ENCODE results near the gene DYSF. TPM values are rescaled to one million over a fixed set of nuclear protein-coding genes. Genes with fewer than 3 reads are reported as not detected.

The DYSF gene
- total RNA-seq, 1 experiment from 2014 or later: 0.89 TPM

DNA sequence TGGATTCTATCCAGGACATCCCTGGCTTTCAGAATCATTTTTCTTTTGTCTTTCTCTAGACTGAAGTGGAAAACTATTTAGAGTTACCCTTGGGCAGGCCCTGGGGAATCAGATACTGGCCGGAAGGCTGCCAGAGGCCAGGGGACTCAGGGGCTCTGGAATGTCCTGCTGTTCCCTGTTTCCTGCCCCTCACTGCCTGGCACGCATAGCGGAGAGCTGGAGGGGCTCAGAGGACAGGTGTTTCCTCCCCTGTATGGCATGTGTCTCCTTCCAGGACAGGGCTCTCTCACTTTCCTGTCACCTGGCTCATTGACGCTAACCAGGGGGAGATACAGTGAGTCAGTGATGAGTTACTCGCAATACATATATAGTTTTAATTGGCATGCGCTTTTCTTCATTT, 38.8 kb downstream of the DYSF start:
- H3K4me2 ChIP-seq (ENCODE audit: low read length): no peak overlapping the region
- no peaks in the 10 kb centered on the region for H3K9me2 ChIP-seq (ENCODE audit: insufficient read depth)
- no peaks in the 10 kb centered on the region for H3K79me2 ChIP-seq (ENCODE audit: insufficient read depth, low read length)
- DNase-seq (ENCODE audit: low read depth, low spot score) (no peak), ATAC-seq (no peak)
- peaks cover 23 to 34% of the 10 kb centered on the region in 2 experiments for H3K4me1 ChIP-seq (ENCODE audit: control insufficient read depth in 1 of 2, insufficient read depth in 2 of 2, low read length in 2 of 2)
- RAD21 ChIA-PET (ENCODE audit: low non-redundant PET in 1 of 2, low total read pairs in 2 of 2, uncharacterized antibody in 2 of 2, unreplicated experiment in 2 of 2): no interaction called here
- H3K27ac ChIP-seq (ENCODE audit: low read depth, low read length): no peak overlapping the region
- POLR2A ChIA-PET: no interaction called here
- H3K36me3 ChIP-seq (ENCODE audit: control insufficient read depth in 1 of 2, insufficient read depth in 2 of 2, low read length in 2 of 2): no peaks in the 10 kb centered on the region
- intact Hi-C loops (cut with micrococcal nuclease): no loop called here
- CTCF ChIA-PET: no interaction called here
- H3K9me3 ChIP-seq (ENCODE audit: control insufficient read depth in 1 of 2, insufficient read depth in 1 of 2, low read depth in 1 of 2, low read length in 2 of 2): no peaks in the 10 kb centered on the region
- H3K27me3 ChIP-seq (ENCODE audit: insufficient read depth, low read length): no peaks in the 10 kb centered on the region
- BruUV-seq (replicated peaks): no TSS peak
- H3K9ac ChIP-seq (ENCODE audit: low read length): no peak overlapping the region
- H4K20me1 ChIP-seq (ENCODE audit: insufficient read depth): no peaks in the 10 kb centered on the region
- no peak overlapping the region for H3K4me3 ChIP-seq (replicated peaks in 1 of 2; ENCODE audit: low read depth in 1 of 2, low read length in 2 of 2)
- H2AFZ ChIP-seq (ENCODE audit: low read depth, low read length, poor library complexity, severe bottlenecking): no peak overlapping the region
- no peak for TF ChIP-seq CEBPB (IDR thresholded peaks at IDR 0.05; ENCODE audit: low read depth)
- TF ChIP-seq ZFX (IDR thresholded peaks at IDR 0.05): no peak
- no peak for TF ChIP-seq EZH2phosphoT487 (IDR thresholded peaks at IDR 0.05; ENCODE audit: borderline replicate concordance)
- no peak for TF ChIP-seq RAD21 (IDR thresholded peaks at IDR 0.05; ENCODE audit: low read depth)
- no peak for TF ChIP-seq YY1 (IDR thresholded peaks at IDR 0.05; ENCODE audit: extremely low read depth, insufficient replicate concordance, low read depth, low read length)
- TF ChIP-seq, protein P1, sequence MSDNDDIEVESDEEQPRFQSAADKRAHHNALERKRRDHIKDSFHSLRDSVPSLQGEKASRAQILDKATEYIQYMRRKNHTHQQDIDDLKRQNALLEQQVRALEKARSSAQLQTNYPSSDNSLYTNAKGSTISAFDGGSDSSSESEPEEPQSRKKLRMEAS (IDR thresholded peaks at IDR 0.05): no peak
- TF ChIP-seq TCF7L2 (IDR thresholded peaks at IDR 0.05; ENCODE audit: borderline replicate concordance, extremely low read depth, insufficient read depth, insufficient read length): no peak
- no peak for TF ChIP-seq EGR1 (IDR thresholded peaks at IDR 0.05; ENCODE audit: low read depth)
- no peak for TF ChIP-seq SIN3A (IDR thresholded peaks at IDR 0.05; ENCODE audit: low read depth)
- TF ChIP-seq, protein P2, sequence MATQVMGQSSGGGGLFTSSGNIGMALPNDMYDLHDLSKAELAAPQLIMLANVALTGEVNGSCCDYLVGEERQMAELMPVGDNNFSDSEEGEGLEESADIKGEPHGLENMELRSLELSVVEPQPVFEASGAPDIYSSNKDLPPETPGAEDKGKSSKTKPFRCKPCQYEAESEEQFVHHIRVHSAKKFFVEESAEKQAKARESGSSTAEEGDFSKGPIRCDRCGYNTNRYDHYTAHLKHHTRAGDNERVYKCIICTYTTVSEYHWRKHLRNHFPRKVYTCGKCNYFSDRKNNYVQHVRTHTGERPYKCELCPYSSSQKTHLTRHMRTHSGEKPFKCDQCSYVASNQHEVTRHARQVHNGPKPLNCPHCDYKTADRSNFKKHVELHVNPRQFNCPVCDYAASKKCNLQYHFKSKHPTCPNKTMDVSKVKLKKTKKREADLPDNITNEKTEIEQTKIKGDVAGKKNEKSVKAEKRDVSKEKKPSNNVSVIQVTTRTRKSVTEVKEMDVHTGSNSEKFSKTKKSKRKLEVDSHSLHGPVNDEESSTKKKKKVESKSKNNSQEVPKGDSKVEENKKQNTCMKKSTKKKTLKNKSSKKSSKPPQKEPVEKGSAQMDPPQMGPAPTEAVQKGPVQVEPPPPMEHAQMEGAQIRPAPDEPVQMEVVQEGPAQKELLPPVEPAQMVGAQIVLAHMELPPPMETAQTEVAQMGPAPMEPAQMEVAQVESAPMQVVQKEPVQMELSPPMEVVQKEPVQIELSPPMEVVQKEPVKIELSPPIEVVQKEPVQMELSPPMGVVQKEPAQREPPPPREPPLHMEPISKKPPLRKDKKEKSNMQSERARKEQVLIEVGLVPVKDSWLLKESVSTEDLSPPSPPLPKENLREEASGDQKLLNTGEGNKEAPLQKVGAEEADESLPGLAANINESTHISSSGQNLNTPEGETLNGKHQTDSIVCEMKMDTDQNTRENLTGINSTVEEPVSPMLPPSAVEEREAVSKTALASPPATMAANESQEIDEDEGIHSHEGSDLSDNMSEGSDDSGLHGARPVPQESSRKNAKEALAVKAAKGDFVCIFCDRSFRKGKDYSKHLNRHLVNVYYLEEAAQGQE (IDR thresholded peaks at IDR 0.05; ENCODE audit: low read depth): no peak
- no peak for TF ChIP-seq CBX3 (IDR thresholded peaks at IDR 0.05; ENCODE audit: low read depth)
- TF ChIP-seq ELF1 (IDR thresholded peaks at IDR 0.05; ENCODE audit: borderline replicate concordance, low read depth): no peak
- TF ChIP-seq POLR2AphosphoS5 (IDR thresholded peaks at IDR 0.05; ENCODE audit: low read depth, low read length): no peak
- TF ChIP-seq, protein P3, sequence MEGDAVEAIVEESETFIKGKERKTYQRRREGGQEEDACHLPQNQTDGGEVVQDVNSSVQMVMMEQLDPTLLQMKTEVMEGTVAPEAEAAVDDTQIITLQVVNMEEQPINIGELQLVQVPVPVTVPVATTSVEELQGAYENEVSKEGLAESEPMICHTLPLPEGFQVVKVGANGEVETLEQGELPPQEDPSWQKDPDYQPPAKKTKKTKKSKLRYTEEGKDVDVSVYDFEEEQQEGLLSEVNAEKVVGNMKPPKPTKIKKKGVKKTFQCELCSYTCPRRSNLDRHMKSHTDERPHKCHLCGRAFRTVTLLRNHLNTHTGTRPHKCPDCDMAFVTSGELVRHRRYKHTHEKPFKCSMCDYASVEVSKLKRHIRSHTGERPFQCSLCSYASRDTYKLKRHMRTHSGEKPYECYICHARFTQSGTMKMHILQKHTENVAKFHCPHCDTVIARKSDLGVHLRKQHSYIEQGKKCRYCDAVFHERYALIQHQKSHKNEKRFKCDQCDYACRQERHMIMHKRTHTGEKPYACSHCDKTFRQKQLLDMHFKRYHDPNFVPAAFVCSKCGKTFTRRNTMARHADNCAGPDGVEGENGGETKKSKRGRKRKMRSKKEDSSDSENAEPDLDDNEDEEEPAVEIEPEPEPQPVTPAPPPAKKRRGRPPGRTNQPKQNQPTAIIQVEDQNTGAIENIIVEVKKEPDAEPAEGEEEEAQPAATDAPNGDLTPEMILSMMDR (IDR thresholded peaks at IDR 0.05 in 2 of 3, conservative IDR thresholded peaks at IDR 0.05 in 1 of 3; ENCODE audit: borderline replicate concordance in 1 of 3, insufficient read depth in 1 of 3, low read depth in 2 of 3, low read length in 2 of 3): no peak
- TF ChIP-seq SP1 (IDR thresholded peaks at IDR 0.05; ENCODE audit: low read depth): no peak
- TF ChIP-seq, protein P4, sequence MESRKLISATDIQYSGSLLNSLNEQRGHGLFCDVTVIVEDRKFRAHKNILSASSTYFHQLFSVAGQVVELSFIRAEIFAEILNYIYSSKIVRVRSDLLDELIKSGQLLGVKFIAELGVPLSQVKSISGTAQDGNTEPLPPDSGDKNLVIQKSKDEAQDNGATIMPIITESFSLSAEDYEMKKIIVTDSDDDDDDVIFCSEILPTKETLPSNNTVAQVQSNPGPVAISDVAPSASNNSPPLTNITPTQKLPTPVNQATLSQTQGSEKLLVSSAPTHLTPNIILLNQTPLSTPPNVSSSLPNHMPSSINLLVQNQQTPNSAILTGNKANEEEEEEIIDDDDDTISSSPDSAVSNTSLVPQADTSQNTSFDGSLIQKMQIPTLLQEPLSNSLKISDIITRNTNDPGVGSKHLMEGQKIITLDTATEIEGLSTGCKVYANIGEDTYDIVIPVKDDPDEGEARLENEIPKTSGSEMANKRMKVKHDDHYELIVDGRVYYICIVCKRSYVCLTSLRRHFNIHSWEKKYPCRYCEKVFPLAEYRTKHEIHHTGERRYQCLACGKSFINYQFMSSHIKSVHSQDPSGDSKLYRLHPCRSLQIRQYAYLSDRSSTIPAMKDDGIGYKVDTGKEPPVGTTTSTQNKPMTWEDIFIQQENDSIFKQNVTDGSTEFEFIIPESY (IDR thresholded peaks at IDR 0.05; ENCODE audit: extremely low read depth, insufficient replicate concordance, low read length): no peak
- TF ChIP-seq FOSL1 (IDR thresholded peaks at IDR 0.05; ENCODE audit: low read depth): no peak
- TF ChIP-seq SRF (IDR thresholded peaks at IDR 0.05; ENCODE audit: low read depth): no peak
- no peak for TF ChIP-seq JUND (IDR thresholded peaks at IDR 0.05)
